Caki2 (cell line): ENCODE data around the gene VWA5B1. TPM values are rescaled to one million over a fixed set of nuclear protein-coding genes. Genes with fewer than 3 reads are reported as not detected.
A peak's percentile ranks its signal among the peaks of the same experiment; 100 is the strongest.
"Not testable (repeated sequence)": the region's sequence is repeated elsewhere in the genome, so short reads cannot be mapped to it uniquely, and the experiment has no call there.

ENCODE experiments used
- DNase-seq: peaks from one replicate; pipeline ENCODE4 v3.0.0-alpha.2; 2015; ENCODE audit warnings: low read depth
- in situ Hi-C: cut with HindIII; loops from 2 replicates; pipeline ENCODE4 v1.10.0; 2016; ENCODE audit warnings: low sequenced_read_pairs, low pct_unique_long_range_greater_than_20kb, mixed read lengths
- total RNA-seq: library from RNA; depleted of rRNA; stranded (reverse); fragments of >200 nt; shearing (Covaris generic); gene quantifications from 2 replicates; pipeline ENCODE4 v1.2.3, GENCODE V29; 2014; ENCODE audit warnings: low replicate concordance; rRNA removed

VWA5B1 gene, protein sequence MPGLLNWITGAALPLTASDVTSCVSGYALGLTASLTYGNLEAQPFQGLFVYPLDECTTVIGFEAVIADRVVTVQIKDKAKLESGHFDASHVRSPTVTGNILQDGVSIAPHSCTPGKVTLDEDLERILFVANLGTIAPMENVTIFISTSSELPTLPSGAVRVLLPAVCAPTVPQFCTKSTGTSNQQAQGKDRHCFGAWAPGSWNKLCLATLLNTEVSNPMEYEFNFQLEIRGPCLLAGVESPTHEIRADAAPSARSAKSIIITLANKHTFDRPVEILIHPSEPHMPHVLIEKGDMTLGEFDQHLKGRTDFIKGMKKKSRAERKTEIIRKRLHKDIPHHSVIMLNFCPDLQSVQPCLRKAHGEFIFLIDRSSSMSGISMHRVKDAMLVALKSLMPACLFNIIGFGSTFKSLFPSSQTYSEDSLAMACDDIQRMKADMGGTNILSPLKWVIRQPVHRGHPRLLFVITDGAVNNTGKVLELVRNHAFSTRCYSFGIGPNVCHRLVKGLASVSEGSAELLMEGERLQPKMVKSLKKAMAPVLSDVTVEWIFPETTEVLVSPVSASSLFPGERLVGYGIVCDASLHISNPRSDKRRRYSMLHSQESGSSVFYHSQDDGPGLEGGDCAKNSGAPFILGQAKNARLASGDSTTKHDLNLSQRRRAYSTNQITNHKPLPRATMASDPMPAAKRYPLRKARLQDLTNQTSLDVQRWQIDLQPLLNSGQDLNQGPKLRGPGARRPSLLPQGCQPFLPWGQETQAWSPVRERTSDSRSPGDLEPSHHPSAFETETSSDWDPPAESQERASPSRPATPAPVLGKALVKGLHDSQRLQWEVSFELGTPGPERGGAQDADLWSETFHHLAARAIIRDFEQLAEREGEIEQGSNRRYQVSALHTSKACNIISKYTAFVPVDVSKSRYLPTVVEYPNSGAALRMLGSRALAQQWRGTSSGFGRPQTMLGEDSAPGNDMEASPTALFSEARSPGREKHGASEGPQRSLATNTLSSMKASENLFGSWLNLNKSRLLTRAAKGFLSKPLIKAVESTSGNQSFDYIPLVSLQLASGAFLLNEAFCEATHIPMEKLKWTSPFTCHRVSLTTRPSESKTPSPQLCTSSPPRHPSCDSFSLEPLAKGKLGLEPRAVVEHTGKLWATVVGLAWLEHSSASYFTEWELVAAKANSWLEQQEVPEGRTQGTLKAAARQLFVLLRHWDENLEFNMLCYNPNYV
- not detected in 2 replicates for total RNA-seq

DNA sequence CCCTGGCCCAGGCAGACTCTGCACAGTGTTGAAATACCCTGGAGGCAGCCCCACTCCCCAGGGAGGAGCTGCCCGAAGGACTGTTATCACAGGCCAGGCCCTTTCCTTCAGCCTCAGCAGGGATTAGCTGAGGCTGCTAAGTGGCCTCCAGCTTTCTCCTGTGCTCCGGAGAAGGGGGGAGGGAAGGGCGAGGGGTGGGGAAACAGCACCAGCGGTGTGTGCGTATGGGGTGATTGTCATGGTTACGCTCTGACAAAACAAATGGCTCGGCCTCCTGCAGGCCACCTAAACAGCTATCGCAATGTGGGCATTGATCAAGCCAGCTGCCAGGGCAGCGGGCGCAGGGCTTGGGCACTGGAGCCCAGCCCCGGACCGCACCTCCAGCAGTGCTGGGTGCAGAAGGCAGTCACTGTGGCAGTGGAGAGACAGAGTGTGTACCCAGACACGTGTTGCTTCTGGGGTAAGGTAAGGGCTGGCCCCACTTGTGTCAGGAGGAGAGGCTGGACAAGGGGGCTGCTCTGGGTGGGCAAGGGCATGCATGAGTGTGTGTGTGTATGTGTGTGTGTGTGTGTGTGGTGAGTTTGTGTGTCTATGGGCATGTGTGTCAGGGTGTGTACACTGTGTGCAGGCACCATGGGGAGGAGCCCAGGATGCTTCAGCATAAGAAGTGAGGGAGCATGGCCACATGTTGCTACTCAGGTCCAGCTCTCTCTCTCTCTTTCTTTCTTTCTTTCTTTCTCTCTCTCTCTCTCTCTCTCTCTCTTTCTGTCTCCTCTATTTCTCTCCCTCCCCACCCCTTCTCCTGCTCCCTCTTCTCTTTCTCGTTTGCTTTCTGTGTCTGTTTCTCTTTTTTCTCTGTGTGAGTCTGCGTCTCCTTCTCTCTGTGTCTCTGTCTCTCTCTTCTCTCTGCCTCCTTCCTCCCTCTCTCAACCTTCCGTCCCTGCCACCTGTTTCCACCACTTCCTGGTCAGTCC is at the start of gene VWA5B1:
TSS of gene VWA5B1 (plus strand) at position 252 of the 974 bp plus-strand sequence. CDS start 19,727 bp downstream, outside the sequence.
- no peak for DNase-seq
- in situ Hi-C loops = no loop called here

DNA sequence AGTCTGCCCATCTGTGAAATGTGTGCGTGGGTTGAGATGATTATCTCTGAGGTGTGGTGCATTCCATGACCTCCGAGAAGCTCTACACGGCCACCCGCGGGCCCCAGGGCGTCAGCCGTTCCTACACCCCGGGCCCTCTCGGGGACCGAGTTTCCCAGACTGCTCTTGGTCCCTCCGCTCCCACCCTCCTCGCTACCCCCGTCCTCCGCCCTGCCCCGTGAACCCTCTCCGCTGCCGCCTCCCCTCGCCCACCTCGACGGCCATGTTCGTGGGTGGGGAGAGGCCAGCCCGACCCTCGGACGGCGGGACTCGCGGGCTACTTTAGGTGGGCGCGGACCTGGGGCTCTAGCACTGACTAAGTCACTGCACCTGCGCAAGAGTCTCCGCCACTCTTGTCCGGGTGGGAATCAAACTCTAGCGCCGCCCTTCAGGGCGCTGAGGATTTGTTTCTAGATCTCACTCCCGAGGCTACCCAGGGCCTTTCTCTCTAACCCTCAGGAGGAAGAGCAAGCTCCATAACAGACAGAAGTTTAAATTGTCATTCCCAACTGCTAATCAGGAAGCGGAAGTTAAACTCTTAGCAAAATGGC is 47.7 kb upstream of the VWA5B1 start:
- in situ Hi-C loops = no loop called here
- DNase-seq = no peak

GRCh38 chr1:20248971-20249612 is 41.6 kb upstream of the VWA5B1 start:
- in situ Hi-C loops = no loop called here
- no peak for DNase-seq

- in situ Hi-C loops = no loop called here
- no peak for DNase-seq
Measured at GRCh38 chr1:20250340-20250989, 40.2 kb upstream of the VWA5B1 start.

GRCh38 chr1:20252587-20252986 is 38.1 kb upstream of the VWA5B1 start:
- DNase-seq = no peak
- in situ Hi-C loops = no loop called here

- in situ Hi-C loops = no loop called here
- peak; percentile 29 for DNase-seq
Measured at GRCh38 chr1:20255666-20256065, 35.0 kb upstream of the VWA5B1 start.

GRCh38 chr1:20259646-20260045 is 31.0 kb upstream of the VWA5B1 start:
- in situ Hi-C loops = no loop called here

GRCh38 chr1:20261095-20261494 is 29.6 kb upstream of the VWA5B1 start:
- no peak for DNase-seq
- in situ Hi-C loops = no loop called here

More at GRCh38 chr1:20259646-20260045, 31.0 kb upstream of the VWA5B1 start:
- no peak for DNase-seq

DNA sequence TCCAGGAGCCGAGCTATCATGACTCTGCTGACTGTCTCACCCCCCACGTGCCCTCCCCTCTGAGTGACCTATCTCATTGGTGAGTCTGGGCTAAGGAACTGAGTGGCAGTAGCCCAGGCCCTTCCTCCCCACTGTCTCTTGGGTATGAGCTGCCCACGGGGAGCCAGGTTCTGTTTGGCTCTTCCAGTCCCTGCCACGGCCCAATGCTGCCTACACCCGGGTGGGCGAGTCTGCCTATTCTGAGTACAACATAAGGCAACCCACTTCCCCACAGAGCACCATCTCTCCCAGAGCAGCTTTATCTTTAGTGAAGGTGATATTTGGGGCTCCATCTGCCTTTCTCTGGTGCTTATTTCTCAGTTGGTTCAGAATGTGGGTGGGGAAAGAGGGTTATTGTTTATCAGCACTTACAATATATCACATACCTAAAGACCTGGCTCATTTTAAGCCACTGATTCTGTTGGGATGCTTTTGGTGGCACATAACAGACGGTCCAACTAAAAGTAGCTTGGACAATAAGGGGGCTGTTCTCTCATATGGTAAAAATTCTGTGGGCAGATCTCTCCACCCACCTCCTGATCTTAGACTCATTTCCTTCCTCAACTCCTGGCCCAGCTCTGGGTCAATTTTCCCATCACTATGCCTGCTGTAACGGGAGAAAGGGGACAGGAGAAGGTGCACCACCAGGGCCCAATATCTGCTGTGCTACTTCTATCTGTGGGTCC is 27.7 kb upstream of the VWA5B1 start:
- DNase-seq = no peak
- in situ Hi-C loops = no loop called here

GRCh38 chr1:20265250-20265649 is 25.4 kb upstream of the VWA5B1 start:
- in situ Hi-C loops = no loop called here

GRCh38 chr1:20266141-20266540 is 24.5 kb upstream of the VWA5B1 start:
- in situ Hi-C loops = no loop called here
- DNase-seq = no peak

More at GRCh38 chr1:20265250-20265649, 25.4 kb upstream of the VWA5B1 start:
- DNase-seq = no peak

DNA sequence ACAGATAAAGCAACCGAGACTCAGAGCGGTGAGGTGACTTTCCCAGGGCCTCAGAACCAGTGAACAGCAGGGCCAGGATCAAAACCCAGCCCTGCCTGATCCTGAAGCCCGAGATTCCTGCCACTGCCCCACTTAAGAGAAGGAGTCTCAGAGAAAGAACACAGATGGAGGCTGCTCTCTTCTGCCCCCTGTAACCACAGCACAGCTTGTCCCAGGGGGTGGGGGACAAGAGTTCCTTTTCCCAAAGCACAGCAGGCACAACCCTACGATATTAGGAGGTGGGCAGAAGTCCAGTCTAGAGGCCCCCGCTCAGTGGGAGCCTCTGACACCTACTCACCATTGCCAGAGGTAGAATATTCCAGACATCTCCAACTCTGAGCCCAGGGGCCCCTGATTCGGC is 24.0 kb upstream of the VWA5B1 start:
- in situ Hi-C loops = no loop called here
- DNase-seq = no peak

GRCh38 chr1:20271498-20272400 is 18.9 kb upstream of the VWA5B1 start:
- in situ Hi-C loops = no loop called here
- DNase-seq = peak; percentile 30

GRCh38 chr1:20273716-20274115 is 17.0 kb upstream of the VWA5B1 start:
- DNase-seq, in situ Hi-C loops: not testable (repeated sequence)
